ENCODE measurements around the gene KRTAP5-5.
"Not testable (repeated sequence)": the region's sequence is repeated elsewhere in the genome, so short reads cannot be mapped to it uniquely, and the experiment has no call there.

DNA sequence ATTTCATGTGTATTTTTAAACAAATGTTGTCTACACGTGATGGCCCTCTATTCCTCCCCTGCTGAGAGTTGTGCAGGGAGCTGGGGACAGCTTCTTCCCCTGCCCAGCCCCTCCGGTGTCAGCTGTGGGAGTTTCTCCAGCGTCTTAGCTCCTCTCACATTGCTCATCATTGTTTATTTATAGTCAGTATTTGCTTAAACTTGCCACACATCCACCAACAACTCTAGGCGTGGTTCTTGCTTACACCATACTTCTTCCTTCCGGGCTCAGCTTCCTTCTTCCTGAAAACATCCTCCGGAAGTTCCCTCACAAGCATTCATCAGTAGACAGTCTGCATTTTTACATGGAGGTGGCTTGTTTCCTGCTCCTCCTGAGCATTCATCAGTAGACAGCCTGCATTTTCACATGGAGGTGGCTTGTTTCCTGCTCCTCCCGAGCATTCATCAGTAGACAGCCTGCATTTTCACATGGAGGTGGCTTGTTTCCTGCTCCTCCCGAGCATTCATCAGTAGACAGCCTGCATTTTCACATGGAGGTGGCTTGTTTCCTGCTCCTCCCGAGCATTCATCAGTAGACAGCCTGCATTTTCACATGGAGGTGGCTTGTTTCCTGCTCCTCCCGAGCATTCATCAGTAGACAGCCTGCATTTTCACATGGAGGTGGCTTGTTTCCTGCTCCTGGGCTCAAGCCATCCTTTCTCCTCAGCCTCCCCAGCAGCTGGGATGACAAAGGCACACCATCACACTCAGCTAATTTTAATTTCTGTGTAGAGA lies 40.2 kb upstream of the KRTAP5-5 start:
- TF ChIP-seq CTCF (IDR thresholded peaks at IDR 0.05 in 8 of 11, conservative IDR thresholded peaks at IDR 0.05 in 3 of 11); POLR2A (IDR thresholded peaks at IDR 0.05): not testable (repeated sequence)
